ENCODE data around the gene IL17F.

DNA sequence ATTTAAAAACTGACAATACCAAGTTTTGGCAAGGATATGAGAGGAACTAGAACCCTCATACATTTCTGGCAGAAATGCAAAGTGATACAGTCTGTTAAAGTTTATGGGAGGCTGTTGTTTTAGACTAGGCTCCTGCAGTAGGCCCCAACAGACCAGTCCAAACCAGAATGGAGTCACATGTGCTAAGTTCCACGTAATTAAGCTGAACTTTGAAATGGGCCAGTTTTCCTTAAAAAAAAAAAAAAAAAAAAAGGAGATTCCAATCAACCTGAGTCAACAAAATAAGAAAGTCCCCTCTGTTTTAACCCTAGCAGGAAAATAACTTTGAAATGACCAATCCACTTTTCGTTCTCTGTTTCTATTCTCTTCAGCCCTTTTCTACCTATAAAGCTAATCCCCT lies 26.5 kb downstream of the IL17F start:
- TF ChIP-seq POLR2A (IDR thresholded peaks at IDR 0.05) (no peak), EP300 (IDR thresholded peaks at IDR 0.05) (no peak)
- TF ChIP-seq, protein P1, sequence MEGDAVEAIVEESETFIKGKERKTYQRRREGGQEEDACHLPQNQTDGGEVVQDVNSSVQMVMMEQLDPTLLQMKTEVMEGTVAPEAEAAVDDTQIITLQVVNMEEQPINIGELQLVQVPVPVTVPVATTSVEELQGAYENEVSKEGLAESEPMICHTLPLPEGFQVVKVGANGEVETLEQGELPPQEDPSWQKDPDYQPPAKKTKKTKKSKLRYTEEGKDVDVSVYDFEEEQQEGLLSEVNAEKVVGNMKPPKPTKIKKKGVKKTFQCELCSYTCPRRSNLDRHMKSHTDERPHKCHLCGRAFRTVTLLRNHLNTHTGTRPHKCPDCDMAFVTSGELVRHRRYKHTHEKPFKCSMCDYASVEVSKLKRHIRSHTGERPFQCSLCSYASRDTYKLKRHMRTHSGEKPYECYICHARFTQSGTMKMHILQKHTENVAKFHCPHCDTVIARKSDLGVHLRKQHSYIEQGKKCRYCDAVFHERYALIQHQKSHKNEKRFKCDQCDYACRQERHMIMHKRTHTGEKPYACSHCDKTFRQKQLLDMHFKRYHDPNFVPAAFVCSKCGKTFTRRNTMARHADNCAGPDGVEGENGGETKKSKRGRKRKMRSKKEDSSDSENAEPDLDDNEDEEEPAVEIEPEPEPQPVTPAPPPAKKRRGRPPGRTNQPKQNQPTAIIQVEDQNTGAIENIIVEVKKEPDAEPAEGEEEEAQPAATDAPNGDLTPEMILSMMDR (IDR thresholded peaks at IDR 0.05): no peak

Measured in ovary (tissue), 3 donors.